GM12872 (cell line): ENCODE measurements around the gene QRFPR.

ENCODE experiments used
- TF ChIP-seq, protein P1 (sequence below): IDR thresholded peaks from 3 replicates; pipeline ENCODE4 v1.5.1; 2011; ENCODE audit warnings: low read depth, mild to moderate bottlenecking, low read length, moderate library complexity; ENCODE audit not compliant: insufficient read depth

QRFPR gene

DNA sequence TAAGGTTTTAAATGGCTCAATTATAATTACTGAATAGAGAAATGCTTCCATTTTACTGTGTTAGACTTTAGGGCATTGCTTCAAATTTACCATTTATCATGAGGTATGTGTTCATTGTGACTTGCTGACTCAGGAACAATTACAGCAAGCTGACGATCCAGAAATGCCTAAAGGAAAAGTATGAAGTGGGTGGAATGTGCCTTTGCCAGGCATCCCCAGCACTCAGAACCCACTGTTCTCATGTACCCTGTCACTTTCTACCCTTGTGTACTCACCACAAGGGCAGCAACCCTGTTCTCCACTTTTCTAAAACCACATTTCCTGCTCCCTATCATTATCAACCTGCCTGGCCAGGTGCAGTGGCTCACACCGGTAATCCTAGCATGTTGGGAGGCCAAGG is 41.5 kb downstream of the QRFPR start:
- TF ChIP-seq, protein P1, sequence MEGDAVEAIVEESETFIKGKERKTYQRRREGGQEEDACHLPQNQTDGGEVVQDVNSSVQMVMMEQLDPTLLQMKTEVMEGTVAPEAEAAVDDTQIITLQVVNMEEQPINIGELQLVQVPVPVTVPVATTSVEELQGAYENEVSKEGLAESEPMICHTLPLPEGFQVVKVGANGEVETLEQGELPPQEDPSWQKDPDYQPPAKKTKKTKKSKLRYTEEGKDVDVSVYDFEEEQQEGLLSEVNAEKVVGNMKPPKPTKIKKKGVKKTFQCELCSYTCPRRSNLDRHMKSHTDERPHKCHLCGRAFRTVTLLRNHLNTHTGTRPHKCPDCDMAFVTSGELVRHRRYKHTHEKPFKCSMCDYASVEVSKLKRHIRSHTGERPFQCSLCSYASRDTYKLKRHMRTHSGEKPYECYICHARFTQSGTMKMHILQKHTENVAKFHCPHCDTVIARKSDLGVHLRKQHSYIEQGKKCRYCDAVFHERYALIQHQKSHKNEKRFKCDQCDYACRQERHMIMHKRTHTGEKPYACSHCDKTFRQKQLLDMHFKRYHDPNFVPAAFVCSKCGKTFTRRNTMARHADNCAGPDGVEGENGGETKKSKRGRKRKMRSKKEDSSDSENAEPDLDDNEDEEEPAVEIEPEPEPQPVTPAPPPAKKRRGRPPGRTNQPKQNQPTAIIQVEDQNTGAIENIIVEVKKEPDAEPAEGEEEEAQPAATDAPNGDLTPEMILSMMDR: no peak

DNA sequence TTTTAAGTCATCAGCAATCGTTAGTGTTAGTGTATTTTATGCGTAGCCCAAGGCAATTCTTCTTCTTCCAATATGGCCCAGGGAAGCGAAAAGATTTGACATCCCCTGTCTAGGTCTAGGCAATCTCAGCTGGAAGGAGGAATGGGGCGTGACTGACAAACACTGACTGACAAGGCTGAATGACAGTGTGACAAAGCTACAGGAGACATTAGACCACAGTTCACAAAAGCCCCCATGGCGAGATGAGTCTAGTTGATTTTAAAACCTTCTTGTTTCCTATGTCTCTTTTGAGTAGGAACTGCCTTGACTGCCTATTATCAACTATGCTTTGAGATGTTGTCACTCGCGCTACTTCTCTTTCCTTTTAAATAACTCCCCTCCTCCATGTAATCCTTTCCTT is 42.3 kb downstream of the QRFPR start:
- TF ChIP-seq, protein P1: no peak

GRCh38 chr4:121336706-121337105 is 44.1 kb downstream of the QRFPR start:
- TF ChIP-seq, protein P1: no peak

DNA sequence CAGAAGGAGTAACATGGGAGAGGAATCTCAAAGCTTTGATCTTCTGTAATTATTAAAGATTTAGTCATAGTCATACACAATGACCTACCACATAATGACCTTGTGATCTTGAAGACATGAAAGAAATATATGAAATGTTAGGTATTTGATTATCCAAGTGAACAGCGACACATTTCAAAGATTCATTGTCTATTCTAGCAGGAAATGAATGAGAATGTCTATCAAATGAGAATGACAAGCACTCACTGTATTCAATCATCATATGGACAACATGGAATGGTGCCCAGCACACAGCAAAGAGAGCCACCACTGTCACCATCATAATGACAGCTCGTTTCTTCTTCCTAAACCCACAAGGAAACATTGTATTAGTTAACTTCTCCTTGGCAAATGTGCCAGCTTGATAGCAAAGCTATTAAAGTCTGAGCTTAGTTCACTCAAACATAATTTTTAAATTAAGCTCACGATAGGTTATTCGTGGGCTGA is 50.6 kb downstream of the QRFPR start:
- TF ChIP-seq, protein P1: no peak

DNA sequence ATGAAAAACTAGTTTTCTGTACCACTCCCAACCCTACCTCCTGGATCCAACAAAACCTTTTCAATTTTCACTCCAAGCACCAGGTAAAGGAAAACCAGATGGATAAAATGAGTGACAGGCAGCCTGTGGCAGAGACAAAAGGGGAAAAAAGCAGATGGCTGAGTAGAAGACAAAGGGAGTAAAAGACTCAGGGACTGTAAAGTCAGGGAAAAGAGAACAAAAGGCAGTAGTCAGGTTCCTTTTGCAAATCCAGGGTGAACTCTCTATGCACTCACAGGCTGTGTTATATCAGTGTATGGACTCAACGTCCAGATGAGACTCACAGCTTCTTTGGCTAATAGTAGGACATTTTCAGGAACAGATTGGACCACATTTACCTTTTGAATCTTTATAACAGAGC is 54.2 kb downstream of the QRFPR start:
- TF ChIP-seq, protein P1: no peak

- TF ChIP-seq, protein P1: no peak; the same call in 2 of the 3 replicates
These were observed 56.5 kb downstream of the QRFPR start for GRCh38 chr4:121324331-121324730.

DNA sequence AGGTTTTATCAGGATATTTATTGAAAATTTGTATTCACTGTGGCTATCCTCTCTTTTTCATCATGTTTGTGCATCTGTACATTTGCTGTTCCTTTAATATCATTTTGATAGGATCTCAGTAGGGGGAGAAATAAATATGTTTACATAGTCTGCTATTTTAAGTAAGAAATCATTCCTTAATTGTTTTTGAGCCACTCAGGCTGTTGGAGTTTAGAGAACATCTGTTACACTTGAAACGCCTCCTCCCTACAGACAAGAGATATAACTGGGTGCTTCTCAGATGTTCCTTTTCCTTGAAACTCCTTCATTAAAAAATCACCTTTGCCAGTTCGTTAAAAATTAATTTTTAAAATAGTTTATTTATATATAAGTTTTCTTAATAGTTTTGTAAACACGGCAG is 59.4 kb downstream of the QRFPR start:
- TF ChIP-seq, protein P1: no peak
